CD4-positive, CD25-positive, alpha-beta regulatory T cell (primary cell): ENCODE measurements around the gene ENTREP1. TPM values are rescaled to one million over a fixed set of nuclear protein-coding genes. Genes with fewer than 3 reads are reported as not detected.

ENCODE experiments used
- ATAC-seq, 2 donors: fragments of 150-1000 bp; cut with Tn5 transposase; one replicate each; pipeline ENCODE4 v1.10.0; 2021; ENCODE audit warnings: low read depth in 2 of 2, moderate number of reproducible peaks in 2 of 2, moderate library complexity in 1 of 2
- DNase-seq, 3 donors: peaks; one replicate each; pipeline versions ENCODE4 v3.0.0 to v3.0.0-alpha.2; 2012 to 2022; ENCODE audit warnings: mixed read lengths in 1 of 3
- H3K27ac ChIP-seq: one replicate; pipeline ENCODE4 v1.7.0; 2013; ENCODE audit warnings: mild to moderate bottlenecking, low read length; ENCODE audit not compliant: insufficient read depth, poor library complexity, severe bottlenecking
- H3K27me3 ChIP-seq: one replicate; pipeline ENCODE4 v1.7.0; 2013; ENCODE audit warnings: low read length; ENCODE audit not compliant: control insufficient read depth, insufficient read depth
- H3K36me3 ChIP-seq: one replicate; pipeline ENCODE4 v1.7.0; 2013; ENCODE audit warnings: mild to moderate bottlenecking, low read length, moderate library complexity; ENCODE audit not compliant: control insufficient read depth, insufficient read depth
- H3K4me1 ChIP-seq: 2 replicates; pipeline ENCODE4 v1.7.0; 2013; ENCODE audit warnings: mild to moderate bottlenecking, low read length; ENCODE audit not compliant: insufficient read depth, control insufficient read depth, poor library complexity, severe bottlenecking
- H3K4me3 ChIP-seq: one replicate; pipeline ENCODE4 v1.7.0; 2013; ENCODE audit warnings: low read depth, mild to moderate bottlenecking, low read length, moderate library complexity
- H3K9me3 ChIP-seq, 2 experiments: 1 replicate in 1 of 2; 2 replicates in 1 of 2; pipeline ENCODE4 v1.7.0; 2013; ENCODE audit warnings: low read length in 2 of 2, mild to moderate bottlenecking in 1 of 2, moderate library complexity in 1 of 2; ENCODE audit not compliant: control insufficient read depth in 2 of 2
- H3K27ac Mint-ChIP-seq, 3 donors: one replicate each; pipeline ENCODE4 v1.8.0; 2020 to 2022; ENCODE audit warnings: mild to moderate bottlenecking in 3 of 3, mixed read lengths in 3 of 3, moderate library complexity in 2 of 3
- H3K27me3 Mint-ChIP-seq: one replicate; pipeline ENCODE4 v1.8.0; 2022; ENCODE audit warnings: mild to moderate bottlenecking, mixed read lengths
- H3K36me3 Mint-ChIP-seq: one replicate; pipeline ENCODE4 v1.8.0; 2020; ENCODE audit warnings: mixed read lengths
- H3K4me1 Mint-ChIP-seq, 4 donors: one replicate each; pipeline ENCODE4 v1.8.0; 2020 to 2022; ENCODE audit warnings: mixed read lengths in 4 of 4, mild to moderate bottlenecking in 1 of 4
- H3K4me3 Mint-ChIP-seq, 4 donors: one replicate each; pipeline ENCODE4 v1.8.0; 2020 to 2022; ENCODE audit warnings: mild to moderate bottlenecking in 4 of 4, mixed read lengths in 4 of 4, moderate library complexity in 3 of 4
- H3K9me3 Mint-ChIP-seq, 7 donors: one replicate each; pipeline ENCODE4 v1.8.0; 2020 to 2022; ENCODE audit warnings: mixed read lengths in 7 of 7, mild to moderate bottlenecking in 3 of 7, moderate library complexity in 2 of 7
- polyA plus RNA-seq, 4 donors: library from polyadenylated mRNA; unstranded; fragments of 300-500 nt; fragmentation: Illumina TruSeq; gene quantifications; one replicate each; pipeline ENCODE4 v1.2.3, GENCODE V29; 2021
- total RNA-seq: library from RNA; stranded (reverse); gene quantifications from one replicate; pipeline ENCODE4 v1.2.3, GENCODE V29; 2022

Gene ENTREP1
- total and polyA plus RNA-seq, 5 donors from 2014 or later, result not detected

DNA sequence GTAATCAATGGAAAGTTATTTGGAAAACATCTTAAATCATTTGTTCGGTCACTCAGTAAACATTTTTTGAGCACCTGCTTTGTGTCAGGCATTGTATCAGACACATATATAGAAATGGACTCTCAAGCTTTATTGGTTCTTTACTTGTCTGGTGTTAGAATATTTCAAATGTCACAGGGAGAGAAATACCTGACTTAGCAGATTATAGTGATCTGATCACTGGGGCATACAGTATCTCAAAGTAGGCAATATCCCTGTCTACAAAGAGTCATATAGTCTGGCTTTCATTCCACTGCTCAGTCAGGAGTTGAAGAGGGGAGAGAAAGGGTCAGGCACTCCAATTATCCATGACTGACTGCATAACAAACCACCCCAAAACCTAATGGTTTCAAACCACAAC, 30.2 kb downstream of the ENTREP1 start:
- no peaks in the 10 kb centered on the region for H3K36me3 Mint-ChIP-seq

DNA sequence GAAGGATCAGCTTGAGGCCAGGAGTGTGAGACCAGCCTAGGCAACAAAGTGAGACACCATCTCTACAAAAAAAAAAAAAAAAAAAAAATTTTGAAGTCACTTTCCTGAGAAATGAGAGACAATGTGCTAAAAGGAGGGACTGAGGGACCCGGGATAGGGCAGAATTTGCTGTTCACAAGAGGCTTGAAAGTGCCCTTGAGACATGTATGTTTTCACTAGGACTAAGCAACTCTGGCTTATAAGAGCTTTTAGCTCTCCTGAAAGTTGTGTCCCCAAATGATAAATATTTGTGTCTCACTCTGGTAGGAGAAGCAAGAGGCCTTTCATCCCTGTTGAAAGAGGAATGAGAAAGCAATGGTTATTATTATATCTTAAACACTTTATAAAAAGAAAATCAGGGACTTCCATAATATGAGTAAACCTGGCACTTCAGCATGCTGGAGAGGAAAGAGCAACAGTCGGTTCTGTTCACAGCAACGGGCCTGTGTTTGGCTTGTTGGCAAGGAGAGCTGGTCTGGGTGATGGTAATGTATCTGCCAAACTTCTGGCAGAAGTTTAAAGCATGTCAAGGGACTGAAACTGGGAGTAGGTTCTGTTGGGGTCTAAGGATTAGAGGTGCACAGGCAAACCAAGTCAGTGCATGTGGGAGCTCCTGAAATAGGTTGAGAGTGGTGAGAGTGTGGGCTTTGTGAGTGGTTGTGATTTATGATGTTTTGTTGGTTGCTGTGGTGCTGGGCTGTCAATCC, 32.2 kb downstream of the ENTREP1 start:
- H3K9me3 Mint-ChIP-seq, result peaks cover 0 to 6% (median 0%) of the 10 kb centered on the region in 7 donors
- no peaks in the 10 kb centered on the region for H3K4me1 Mint-ChIP-seq
- Histone ChIP-seq H3K9me3 (no peaks in the 10 kb centered on the region), H3K27ac (no peak overlapping the region), H3K4me1 (no peaks in the 10 kb centered on the region), H3K27me3 (no peaks in the 10 kb centered on the region), H3K36me3 (no peaks in the 10 kb centered on the region), H3K4me3 (no peak overlapping the region)
- no peak for ATAC-seq
- H3K27ac Mint-ChIP-seq, result no peak overlapping the region
- H3K36me3 Mint-ChIP-seq, result no peaks in the 10 kb centered on the region
- no peaks in the 10 kb centered on the region for H3K27me3 Mint-ChIP-seq
- no peak for DNase-seq
- no peak overlapping the region for H3K4me3 Mint-ChIP-seq

More for the DNA sequence above, 30.2 kb downstream of the ENTREP1 start:
- no peak for ATAC-seq
- H3K4me1 Mint-ChIP-seq, result no peaks in the 10 kb centered on the region
- Histone ChIP-seq H3K9me3 (no peaks in the 10 kb centered on the region), H3K27ac (no peak overlapping the region), H3K36me3 (no peaks in the 10 kb centered on the region), H3K4me1 (no peaks in the 10 kb centered on the region), H3K4me3 (no peak overlapping the region), H3K27me3 (no peaks in the 10 kb centered on the region)
- DNase-seq, result no peak
- H3K27ac Mint-ChIP-seq, result no peak overlapping the region
- peaks cover 5% of the 10 kb centered on the region for H3K27me3 Mint-ChIP-seq
- H3K9me3 Mint-ChIP-seq, result peaks cover 0 to 2% (median 0%) of the 10 kb centered on the region in 7 donors
- no peak overlapping the region for H3K4me3 Mint-ChIP-seq

- no peak for ATAC-seq
- Mint-ChIP-seq H3K27ac (no peak overlapping the region), H3K9me3 (peaks cover 0 to 6% (median 0%) of the 10 kb centered on the region in 7 donors), H3K4me1 (no peaks in the 10 kb centered on the region), H3K27me3 (no peaks in the 10 kb centered on the region), H3K36me3 (no peaks in the 10 kb centered on the region), H3K4me3 (no peak overlapping the region)
- Histone ChIP-seq H3K4me3 (no peak overlapping the region), H3K9me3 (no peaks in the 10 kb centered on the region), H3K4me1 (no peaks in the 10 kb centered on the region), H3K36me3 (no peaks in the 10 kb centered on the region), H3K27ac (no peak overlapping the region), H3K27me3 (no peaks in the 10 kb centered on the region)
- DNase-seq, result no peak
Observed at GRCh38 chr9:69357821-69358220, 32.8 kb downstream of the ENTREP1 start.

GRCh38 chr9:69363191-69363590, 38.2 kb downstream of the ENTREP1 start:
- Mint-ChIP-seq H3K27me3 (peaks cover 12% of the 10 kb centered on the region), H3K27ac (no peak overlapping the region), H3K36me3 (no peaks in the 10 kb centered on the region), H3K9me3 (peaks cover 0 to 6% (median 0%) of the 10 kb centered on the region in 7 donors), H3K4me1 (no peaks in the 10 kb centered on the region), H3K4me3 (no peak overlapping the region)
- Histone ChIP-seq H3K9me3 (no peaks in the 10 kb centered on the region), H3K27ac (no peak overlapping the region), H3K27me3 (no peaks in the 10 kb centered on the region), H3K36me3 (no peaks in the 10 kb centered on the region), H3K4me3 (no peak overlapping the region), H3K4me1 (no peaks in the 10 kb centered on the region)
- no peak for ATAC-seq
- DNase-seq, result no peak

GRCh38 chr9:69364510-69365150, 39.6 kb downstream of the ENTREP1 start:
- no peaks in the 10 kb centered on the region for H3K9me3 ChIP-seq
- ATAC-seq, result no peak
- Mint-ChIP-seq H3K27ac (no peak overlapping the region), H3K36me3 (no peaks in the 10 kb centered on the region), H3K4me3 (no peak overlapping the region), H3K27me3 (peaks cover 12% of the 10 kb centered on the region), H3K4me1 (no peaks in the 10 kb centered on the region), H3K9me3 (peaks cover 0 to 6% (median 2%) of the 10 kb centered on the region in 7 donors)
- H3K27ac ChIP-seq, result no peak overlapping the region
- no peak overlapping the region for H3K4me3 ChIP-seq
- H3K36me3 ChIP-seq, result no peaks in the 10 kb centered on the region
- DNase-seq, result no peak
- H3K4me1 ChIP-seq, result no peaks in the 10 kb centered on the region
- H3K27me3 ChIP-seq, result no peaks in the 10 kb centered on the region

GRCh38 chr9:69370430-69370829, 45.4 kb downstream of the ENTREP1 start:
- no peak for ATAC-seq
- H3K27me3 Mint-ChIP-seq, result peaks cover 12% of the 10 kb centered on the region
- H3K4me3 ChIP-seq, result no peak overlapping the region
- no peak for DNase-seq
- H3K9me3 Mint-ChIP-seq, result peaks cover 0 to 3% (median 2%) of the 10 kb centered on the region in 7 donors
- H3K27me3 ChIP-seq, result peaks cover 1% of the 10 kb centered on the region
- H3K27ac ChIP-seq, result no peak overlapping the region
- no peaks in the 10 kb centered on the region for H3K4me1 ChIP-seq
- no peaks in the 10 kb centered on the region for H3K36me3 ChIP-seq
- no peaks in the 10 kb centered on the region for H3K4me1 Mint-ChIP-seq
- H3K36me3 Mint-ChIP-seq, result no peaks in the 10 kb centered on the region
- no peaks in the 10 kb centered on the region for H3K9me3 ChIP-seq
- H3K27ac Mint-ChIP-seq, result no peak overlapping the region
- no peak overlapping the region for H3K4me3 Mint-ChIP-seq

DNA sequence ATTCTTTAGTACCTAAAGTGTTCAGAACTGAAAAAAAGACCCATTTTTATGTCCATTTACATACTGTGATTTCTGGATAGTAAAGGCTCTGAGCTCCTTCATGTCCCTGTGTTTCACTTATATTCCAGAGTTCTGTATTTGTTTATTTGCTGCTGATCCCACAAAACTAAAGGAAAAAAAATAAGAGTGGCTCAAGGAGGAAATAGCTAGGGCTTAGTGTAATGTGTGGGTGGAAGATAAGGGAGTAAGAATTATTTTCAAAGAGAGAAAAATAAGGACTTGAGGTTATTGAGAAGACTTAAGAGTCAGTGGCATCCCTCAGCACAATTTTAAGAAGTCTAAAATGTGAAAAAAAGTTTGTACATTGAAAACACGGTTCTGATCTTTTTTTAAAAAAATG, 46.0 kb downstream of the ENTREP1 start:
- H3K27ac Mint-ChIP-seq, result no peak overlapping the region
- no peaks in the 10 kb centered on the region for H3K36me3 Mint-ChIP-seq
- Histone ChIP-seq H3K4me3 (no peak overlapping the region), H3K27me3 (peaks cover 1% of the 10 kb centered on the region), H3K27ac (no peak overlapping the region), H3K9me3 (no peaks in the 10 kb centered on the region), H3K36me3 (no peaks in the 10 kb centered on the region), H3K4me1 (no peaks in the 10 kb centered on the region)
- H3K4me1 Mint-ChIP-seq, result no peaks in the 10 kb centered on the region
- peaks cover 0 to 3% (median 0%) of the 10 kb centered on the region in 7 donors for H3K9me3 Mint-ChIP-seq
- DNase-seq (no peak), ATAC-seq (no peak)
- peaks cover 10% of the 10 kb centered on the region for H3K27me3 Mint-ChIP-seq
- H3K4me3 Mint-ChIP-seq, result no peak overlapping the region

- Mint-ChIP-seq H3K27me3 (peaks cover 6% of the 10 kb centered on the region), H3K4me3 (no peak overlapping the region), H3K36me3 (no peaks in the 10 kb centered on the region), H3K9me3 (no peaks in the 10 kb centered on the region), H3K27ac (no peak overlapping the region), H3K4me1 (no peaks in the 10 kb centered on the region)
- Histone ChIP-seq H3K4me3 (no peak overlapping the region), H3K36me3 (no peaks in the 10 kb centered on the region), H3K4me1 (no peaks in the 10 kb centered on the region), H3K9me3 (no peaks in the 10 kb centered on the region), H3K27ac (no peak overlapping the region), H3K27me3 (peaks cover 1% of the 10 kb centered on the region)
- ATAC-seq (no peak), DNase-seq (no peak)
Observed at GRCh38 chr9:69376651-69377050, 51.6 kb downstream of the ENTREP1 start.
